ENCODE results near the gene OR2D3.

DNA sequence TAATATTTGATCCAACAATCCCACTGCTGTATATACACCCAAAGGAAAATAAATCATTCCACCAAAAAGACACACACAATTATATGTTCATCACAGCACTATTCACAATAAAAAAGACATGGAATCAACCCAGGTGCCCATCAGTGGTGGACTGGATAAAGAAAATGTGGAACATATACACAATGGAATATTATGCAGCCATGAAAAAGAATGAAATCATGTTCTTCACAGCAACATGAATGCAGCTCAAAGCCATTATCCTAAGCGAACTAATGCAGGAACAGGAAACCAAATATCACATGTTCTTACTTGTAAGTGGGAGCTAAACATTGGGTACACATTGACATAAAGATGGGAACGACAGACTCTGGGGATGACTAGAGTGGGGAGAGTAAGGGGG is 1.1 kb upstream of the OR2D3 start:
- TF ChIP-seq, protein P1, sequence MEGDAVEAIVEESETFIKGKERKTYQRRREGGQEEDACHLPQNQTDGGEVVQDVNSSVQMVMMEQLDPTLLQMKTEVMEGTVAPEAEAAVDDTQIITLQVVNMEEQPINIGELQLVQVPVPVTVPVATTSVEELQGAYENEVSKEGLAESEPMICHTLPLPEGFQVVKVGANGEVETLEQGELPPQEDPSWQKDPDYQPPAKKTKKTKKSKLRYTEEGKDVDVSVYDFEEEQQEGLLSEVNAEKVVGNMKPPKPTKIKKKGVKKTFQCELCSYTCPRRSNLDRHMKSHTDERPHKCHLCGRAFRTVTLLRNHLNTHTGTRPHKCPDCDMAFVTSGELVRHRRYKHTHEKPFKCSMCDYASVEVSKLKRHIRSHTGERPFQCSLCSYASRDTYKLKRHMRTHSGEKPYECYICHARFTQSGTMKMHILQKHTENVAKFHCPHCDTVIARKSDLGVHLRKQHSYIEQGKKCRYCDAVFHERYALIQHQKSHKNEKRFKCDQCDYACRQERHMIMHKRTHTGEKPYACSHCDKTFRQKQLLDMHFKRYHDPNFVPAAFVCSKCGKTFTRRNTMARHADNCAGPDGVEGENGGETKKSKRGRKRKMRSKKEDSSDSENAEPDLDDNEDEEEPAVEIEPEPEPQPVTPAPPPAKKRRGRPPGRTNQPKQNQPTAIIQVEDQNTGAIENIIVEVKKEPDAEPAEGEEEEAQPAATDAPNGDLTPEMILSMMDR (IDR thresholded peaks at IDR 0.05), result no peak
- TF ChIP-seq POLR2A (IDR thresholded peaks at IDR 0.05), result no peak

Data from breast epithelium (tissue), 3 donors.